ENCODE data around the gene CYP2C19.

DNA sequence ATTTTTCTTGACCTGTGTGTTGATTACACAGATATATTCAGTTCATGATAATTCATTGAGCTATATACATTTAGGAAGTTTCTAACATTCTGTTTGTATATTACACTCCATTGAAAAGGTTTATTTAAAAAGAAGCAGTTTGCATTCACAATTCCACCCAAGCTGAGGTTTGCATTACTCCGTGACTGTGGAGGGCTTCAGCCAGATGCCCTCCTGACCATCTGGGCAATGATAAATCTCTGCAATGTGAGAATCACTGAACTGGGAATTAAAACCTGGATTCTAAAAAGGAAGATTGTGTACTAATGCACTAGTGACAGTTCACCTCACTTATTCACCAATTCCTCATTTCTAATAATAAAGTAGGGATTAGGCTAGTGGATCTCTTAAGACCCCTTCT, 139.6 kb downstream of the CYP2C19 start:
- no peak for TF ChIP-seq SMC3 (IDR thresholded peaks at IDR 0.05; ENCODE audit: low read depth, low read length)
- TF ChIP-seq, protein P1, sequence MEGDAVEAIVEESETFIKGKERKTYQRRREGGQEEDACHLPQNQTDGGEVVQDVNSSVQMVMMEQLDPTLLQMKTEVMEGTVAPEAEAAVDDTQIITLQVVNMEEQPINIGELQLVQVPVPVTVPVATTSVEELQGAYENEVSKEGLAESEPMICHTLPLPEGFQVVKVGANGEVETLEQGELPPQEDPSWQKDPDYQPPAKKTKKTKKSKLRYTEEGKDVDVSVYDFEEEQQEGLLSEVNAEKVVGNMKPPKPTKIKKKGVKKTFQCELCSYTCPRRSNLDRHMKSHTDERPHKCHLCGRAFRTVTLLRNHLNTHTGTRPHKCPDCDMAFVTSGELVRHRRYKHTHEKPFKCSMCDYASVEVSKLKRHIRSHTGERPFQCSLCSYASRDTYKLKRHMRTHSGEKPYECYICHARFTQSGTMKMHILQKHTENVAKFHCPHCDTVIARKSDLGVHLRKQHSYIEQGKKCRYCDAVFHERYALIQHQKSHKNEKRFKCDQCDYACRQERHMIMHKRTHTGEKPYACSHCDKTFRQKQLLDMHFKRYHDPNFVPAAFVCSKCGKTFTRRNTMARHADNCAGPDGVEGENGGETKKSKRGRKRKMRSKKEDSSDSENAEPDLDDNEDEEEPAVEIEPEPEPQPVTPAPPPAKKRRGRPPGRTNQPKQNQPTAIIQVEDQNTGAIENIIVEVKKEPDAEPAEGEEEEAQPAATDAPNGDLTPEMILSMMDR (conservative IDR thresholded peaks at IDR 0.05; ENCODE audit: low read depth, low read length), result no peak
- TF ChIP-seq MAFK (IDR thresholded peaks at IDR 0.05; ENCODE audit: low read depth, low read length), result no peak
- TF ChIP-seq BHLHE40 (IDR thresholded peaks at IDR 0.05; ENCODE audit: low read depth, low read length), result no peak
- TF ChIP-seq MXI1 (IDR thresholded peaks at IDR 0.05; ENCODE audit: borderline replicate concordance, low read depth, low read length), result no peak

All from IMR-90 (cell line).